ENCODE measurements around the gene NSD2. TPM values are rescaled to one million over a fixed set of nuclear protein-coding genes. Genes with fewer than 3 reads are reported as not detected.

Gene NSD2
- total and polyA plus RNA-seq, 9 of the 15 experiments (the other 6 are each of a cell fraction or from before 2014, with no cell fraction given), result 6.4 to 126 (median 58.8) TPM

DNA sequence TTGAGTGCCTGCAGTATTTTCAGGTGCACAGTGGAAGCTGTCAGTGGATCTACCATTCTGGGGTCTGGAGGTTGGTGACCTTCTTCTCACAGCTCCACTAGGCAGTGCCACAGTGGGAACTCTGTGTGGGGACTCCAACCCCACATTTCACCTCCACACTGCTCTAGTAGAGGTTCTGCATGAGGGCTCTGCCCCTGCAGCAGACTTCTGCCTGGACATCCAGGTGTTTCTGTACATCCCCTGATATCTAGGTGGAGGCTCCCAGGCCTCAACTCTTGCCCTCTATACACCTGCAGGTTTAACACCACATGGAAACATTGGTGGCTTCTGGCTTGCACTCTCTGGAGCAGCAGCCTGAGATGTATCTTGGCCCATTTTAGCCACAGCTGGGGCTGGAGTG lies 154.6 kb downstream of the NSD2 start (continued):
- peak; percentile 53; the same call in 1 of the 2 replicates for TF ChIP-seq CBX1 (IDR thresholded peaks at IDR 0.05; ENCODE audit: low read depth)
- TF ChIP-seq ZNF143 (CRISPR knock-in tag; IDR thresholded peaks at IDR 0.05), result no peak
- TF ChIP-seq, protein P1, sequence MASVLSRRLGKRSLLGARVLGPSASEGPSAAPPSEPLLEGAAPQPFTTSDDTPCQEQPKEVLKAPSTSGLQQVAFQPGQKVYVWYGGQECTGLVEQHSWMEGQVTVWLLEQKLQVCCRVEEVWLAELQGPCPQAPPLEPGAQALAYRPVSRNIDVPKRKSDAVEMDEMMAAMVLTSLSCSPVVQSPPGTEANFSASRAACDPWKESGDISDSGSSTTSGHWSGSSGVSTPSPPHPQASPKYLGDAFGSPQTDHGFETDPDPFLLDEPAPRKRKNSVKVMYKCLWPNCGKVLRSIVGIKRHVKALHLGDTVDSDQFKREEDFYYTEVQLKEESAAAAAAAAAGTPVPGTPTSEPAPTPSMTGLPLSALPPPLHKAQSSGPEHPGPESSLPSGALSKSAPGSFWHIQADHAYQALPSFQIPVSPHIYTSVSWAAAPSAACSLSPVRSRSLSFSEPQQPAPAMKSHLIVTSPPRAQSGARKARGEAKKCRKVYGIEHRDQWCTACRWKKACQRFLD (CRISPR knock-in tag; IDR thresholded peaks at IDR 0.05), result no peak
- TF ChIP-seq SMAD2 (IDR thresholded peaks at IDR 0.05; ENCODE audit: low read depth, low read length), result no peak
- TF ChIP-seq ZFP1 (CRISPR knock-in tag; IDR thresholded peaks at IDR 0.05), result no peak
- no peak for TF ChIP-seq FOXJ2 (tag; IDR thresholded peaks at IDR 0.05)
- TF ChIP-seq ZNF311 (CRISPR knock-in tag; IDR thresholded peaks at IDR 0.05), result no peak
- no peak for TF ChIP-seq GATA2 (CRISPR knock-in tag; IDR thresholded peaks at IDR 0.05)
- TF ChIP-seq, protein P2, sequence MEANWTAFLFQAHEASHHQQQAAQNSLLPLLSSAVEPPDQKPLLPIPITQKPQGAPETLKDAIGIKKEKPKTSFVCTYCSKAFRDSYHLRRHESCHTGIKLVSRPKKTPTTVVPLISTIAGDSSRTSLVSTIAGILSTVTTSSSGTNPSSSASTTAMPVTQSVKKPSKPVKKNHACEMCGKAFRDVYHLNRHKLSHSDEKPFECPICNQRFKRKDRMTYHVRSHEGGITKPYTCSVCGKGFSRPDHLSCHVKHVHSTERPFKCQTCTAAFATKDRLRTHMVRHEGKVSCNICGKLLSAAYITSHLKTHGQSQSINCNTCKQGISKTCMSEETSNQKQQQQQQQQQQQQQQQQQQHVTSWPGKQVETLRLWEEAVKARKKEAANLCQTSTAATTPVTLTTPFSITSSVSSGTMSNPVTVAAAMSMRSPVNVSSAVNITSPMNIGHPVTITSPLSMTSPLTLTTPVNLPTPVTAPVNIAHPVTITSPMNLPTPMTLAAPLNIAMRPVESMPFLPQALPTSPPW (CRISPR knock-in tag; IDR thresholded peaks at IDR 0.05), result no peak
- peak in 1 of 2 experiments; percentile 31; a peak in 1 of 4 replicates for TF ChIP-seq TRIM24 (IDR thresholded peaks at IDR 0.05)
- TF ChIP-seq, protein P3, sequence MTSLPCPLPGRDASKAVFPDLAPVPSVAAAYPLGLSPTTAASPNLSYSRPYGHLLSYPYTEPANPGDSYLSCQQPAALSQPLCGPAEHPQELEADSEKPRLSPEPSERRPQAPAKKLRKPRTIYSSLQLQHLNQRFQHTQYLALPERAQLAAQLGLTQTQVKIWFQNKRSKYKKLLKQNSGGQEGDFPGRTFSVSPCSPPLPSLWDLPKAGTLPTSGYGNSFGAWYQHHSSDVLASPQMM (CRISPR knock-in tag; IDR thresholded peaks at IDR 0.05), result no peak
- peak; percentile 77; the same call in 1 of the 2 replicates for TF ChIP-seq CBX5 (IDR thresholded peaks at IDR 0.05; ENCODE audit: borderline replicate concordance, low read depth)
- TF ChIP-seq, protein P4, sequence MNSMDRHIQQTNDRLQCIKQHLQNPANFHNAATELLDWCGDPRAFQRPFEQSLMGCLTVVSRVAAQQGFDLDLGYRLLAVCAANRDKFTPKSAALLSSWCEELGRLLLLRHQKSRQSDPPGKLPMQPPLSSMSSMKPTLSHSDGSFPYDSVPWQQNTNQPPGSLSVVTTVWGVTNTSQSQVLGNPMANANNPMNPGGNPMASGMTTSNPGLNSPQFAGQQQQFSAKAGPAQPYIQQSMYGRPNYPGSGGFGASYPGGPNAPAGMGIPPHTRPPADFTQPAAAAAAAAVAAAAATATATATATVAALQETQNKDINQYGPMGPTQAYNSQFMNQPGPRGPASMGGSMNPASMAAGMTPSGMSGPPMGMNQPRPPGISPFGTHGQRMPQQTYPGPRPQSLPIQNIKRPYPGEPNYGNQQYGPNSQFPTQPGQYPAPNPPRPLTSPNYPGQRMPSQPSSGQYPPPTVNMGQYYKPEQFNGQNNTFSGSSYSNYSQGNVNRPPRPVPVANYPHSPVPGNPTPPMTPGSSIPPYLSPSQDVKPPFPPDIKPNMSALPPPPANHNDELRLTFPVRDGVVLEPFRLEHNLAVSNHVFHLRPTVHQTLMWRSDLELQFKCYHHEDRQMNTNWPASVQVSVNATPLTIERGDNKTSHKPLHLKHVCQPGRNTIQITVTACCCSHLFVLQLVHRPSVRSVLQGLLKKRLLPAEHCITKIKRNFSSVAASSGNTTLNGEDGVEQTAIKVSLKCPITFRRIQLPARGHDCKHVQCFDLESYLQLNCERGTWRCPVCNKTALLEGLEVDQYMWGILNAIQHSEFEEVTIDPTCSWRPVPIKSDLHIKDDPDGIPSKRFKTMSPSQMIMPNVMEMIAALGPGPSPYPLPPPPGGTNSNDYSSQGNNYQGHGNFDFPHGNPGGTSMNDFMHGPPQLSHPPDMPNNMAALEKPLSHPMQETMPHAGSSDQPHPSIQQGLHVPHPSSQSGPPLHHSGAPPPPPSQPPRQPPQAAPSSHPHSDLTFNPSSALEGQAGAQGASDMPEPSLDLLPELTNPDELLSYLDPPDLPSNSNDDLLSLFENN (IDR thresholded peaks at IDR 0.05; ENCODE audit: low read depth in 2 of 2, low read length in 2 of 2), result no peak
- TF ChIP-seq TAL1 (IDR thresholded peaks at IDR 0.05), result no peak
- TF ChIP-seq SMAD4 (CRISPR knock-in tag; conservative IDR thresholded peaks at IDR 0.05), result no peak
- TF ChIP-seq, protein P5, sequence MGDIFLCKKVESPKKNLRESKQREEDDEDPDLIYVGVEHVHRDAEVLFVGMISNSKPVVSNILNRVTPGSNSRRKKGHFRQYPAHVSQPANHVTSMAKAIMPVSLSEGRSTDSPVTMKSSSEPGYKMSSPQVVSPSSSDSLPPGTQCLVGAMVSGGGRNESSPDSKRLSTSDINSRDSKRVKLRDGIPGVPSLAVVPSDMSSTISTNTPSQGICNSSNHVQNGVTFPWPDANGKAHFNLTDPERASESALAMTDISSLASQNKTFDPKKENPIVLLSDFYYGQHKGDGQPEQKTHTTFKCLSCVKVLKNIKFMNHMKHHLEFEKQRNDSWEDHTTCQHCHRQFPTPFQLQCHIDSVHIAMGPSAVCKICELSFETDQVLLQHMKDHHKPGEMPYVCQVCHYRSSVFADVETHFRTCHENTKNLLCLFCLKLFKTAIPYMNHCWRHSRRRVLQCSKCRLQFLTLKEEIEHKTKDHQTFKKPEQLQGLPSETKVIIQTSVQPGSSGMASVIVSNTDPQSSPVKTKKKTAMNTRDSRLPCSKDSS (IDR thresholded peaks at IDR 0.05; ENCODE audit: low read depth, partially characterized antibody), result peak; percentile 71
- no peak for TF ChIP-seq CEBPB (tag; IDR thresholded peaks at IDR 0.05)
- no peak for TF ChIP-seq IFI16 (CRISPR knock-in tag; IDR thresholded peaks at IDR 0.05)
- TF ChIP-seq ZC3H8 (IDR thresholded peaks at IDR 0.05), result no peak
- no peak for TF ChIP-seq OTX1 (CRISPR knock-in tag; IDR thresholded peaks at IDR 0.05)
- peak; percentile 73 for TF ChIP-seq TRIM28 (IDR thresholded peaks at IDR 0.05)
- TF ChIP-seq PHB2 (IDR thresholded peaks at IDR 0.05; ENCODE audit: low read depth), result no peak
- TF ChIP-seq JUN (IDR thresholded peaks at IDR 0.05; ENCODE audit: borderline replicate concordance, low read depth, low read length), result no peak
- no peak for TF ChIP-seq JUN (CRISPR knock-in tag; IDR thresholded peaks at IDR 0.05; ENCODE audit: borderline replicate concordance)

Data from K562 (cell line).